A549 (cell line): ENCODE measurements around the gene ANAPC15.

ENCODE experiments used
- EHMT2 ChIP-seq: fragments of 200-600 bp; sonication (generic); IDR thresholded peaks from 2 replicates; pipeline ENCODE4 v1.6.1; 2016; ENCODE audit warnings: antibody characterized with exemption, low read depth, mild to moderate bottlenecking, moderate library complexity
- JUNB ChIP-seq: fragments of >200 bp; sonication (Bioruptor Twin); formaldehyde crosslinking; IDR thresholded peaks from 2 replicates; pipeline ENCODE4 v1.6.1; 2016
- SMC3 ChIP-seq: fragments of >200 bp; sonication (Bioruptor Twin); formaldehyde crosslinking; IDR thresholded peaks from 3 replicates; pipeline ENCODE4 v1.6.1; 2018; ENCODE audit warnings: inconsistent platforms
- ZNF302 ChIP-seq: fragments of 250-450 bp; sonication (Bioruptor Pico); IDR thresholded peaks from 2 replicates; pipeline ENCODE4 v1.9.0; 2021; ENCODE audit warnings: inconsistent platforms, mild to moderate bottlenecking, moderate library complexity
- TF ChIP-seq, protein P1 (sequence below): fragments of 450-650 bp; IDR thresholded peaks from 2 replicates; pipeline ENCODE4 v1.6.1; 2014; ENCODE audit warnings: antibody characterized with exemption
- TF ChIP-seq, protein P2 (sequence below): fragments of >200 bp; sonication (Bioruptor Twin); formaldehyde crosslinking; IDR thresholded peaks from 3 replicates; pipeline ENCODE4 v1.5.1; 2016
- TF ChIP-seq, protein P3 (sequence below): fragments of >200 bp; sonication (Bioruptor Twin); formaldehyde crosslinking; IDR thresholded peaks from 3 replicates; pipeline ENCODE4 v1.6.1; 2016

DNA sequence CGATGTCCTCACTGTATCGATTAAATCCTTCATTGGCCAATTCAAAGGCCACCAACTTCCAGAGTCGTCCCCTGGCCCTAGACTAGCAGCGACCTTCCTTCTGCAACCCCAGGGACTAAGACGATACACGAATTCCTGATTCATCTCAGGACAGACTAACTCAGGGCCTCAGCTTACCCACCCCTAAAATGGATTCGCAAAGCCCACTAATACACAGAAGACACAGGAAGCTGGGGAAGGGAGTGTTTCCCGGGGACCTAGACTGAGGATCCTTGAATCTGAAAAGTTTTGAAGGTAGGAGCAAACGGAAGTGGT is 9.9 kb downstream of the ANAPC15 start:
- no peak for TF ChIP-seq JUNB
- TF ChIP-seq, protein P1, sequence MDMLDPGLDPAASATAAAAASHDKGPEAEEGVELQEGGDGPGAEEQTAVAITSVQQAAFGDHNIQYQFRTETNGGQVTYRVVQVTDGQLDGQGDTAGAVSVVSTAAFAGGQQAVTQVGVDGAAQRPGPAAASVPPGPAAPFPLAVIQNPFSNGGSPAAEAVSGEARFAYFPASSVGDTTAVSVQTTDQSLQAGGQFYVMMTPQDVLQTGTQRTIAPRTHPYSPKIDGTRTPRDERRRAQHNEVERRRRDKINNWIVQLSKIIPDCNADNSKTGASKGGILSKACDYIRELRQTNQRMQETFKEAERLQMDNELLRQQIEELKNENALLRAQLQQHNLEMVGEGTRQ, result no peak
- TF ChIP-seq, protein P2, sequence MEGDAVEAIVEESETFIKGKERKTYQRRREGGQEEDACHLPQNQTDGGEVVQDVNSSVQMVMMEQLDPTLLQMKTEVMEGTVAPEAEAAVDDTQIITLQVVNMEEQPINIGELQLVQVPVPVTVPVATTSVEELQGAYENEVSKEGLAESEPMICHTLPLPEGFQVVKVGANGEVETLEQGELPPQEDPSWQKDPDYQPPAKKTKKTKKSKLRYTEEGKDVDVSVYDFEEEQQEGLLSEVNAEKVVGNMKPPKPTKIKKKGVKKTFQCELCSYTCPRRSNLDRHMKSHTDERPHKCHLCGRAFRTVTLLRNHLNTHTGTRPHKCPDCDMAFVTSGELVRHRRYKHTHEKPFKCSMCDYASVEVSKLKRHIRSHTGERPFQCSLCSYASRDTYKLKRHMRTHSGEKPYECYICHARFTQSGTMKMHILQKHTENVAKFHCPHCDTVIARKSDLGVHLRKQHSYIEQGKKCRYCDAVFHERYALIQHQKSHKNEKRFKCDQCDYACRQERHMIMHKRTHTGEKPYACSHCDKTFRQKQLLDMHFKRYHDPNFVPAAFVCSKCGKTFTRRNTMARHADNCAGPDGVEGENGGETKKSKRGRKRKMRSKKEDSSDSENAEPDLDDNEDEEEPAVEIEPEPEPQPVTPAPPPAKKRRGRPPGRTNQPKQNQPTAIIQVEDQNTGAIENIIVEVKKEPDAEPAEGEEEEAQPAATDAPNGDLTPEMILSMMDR, result no peak
- no peak for TF ChIP-seq SMC3
- no peak for TF ChIP-seq EHMT2
- no peak for TF ChIP-seq ZNF302 (CRISPR knock-in tag)
- TF ChIP-seq, protein P3, sequence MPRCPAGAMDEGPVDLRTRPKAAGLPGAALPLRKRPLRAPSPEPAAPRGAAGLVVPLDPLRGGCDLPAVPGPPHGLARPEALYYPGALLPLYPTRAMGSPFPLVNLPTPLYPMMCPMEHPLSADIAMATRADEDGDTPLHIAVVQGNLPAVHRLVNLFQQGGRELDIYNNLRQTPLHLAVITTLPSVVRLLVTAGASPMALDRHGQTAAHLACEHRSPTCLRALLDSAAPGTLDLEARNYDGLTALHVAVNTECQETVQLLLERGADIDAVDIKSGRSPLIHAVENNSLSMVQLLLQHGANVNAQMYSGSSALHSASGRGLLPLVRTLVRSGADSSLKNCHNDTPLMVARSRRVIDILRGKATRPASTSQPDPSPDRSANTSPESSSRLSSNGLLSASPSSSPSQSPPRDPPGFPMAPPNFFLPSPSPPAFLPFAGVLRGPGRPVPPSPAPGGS, result no peak
